Measurements from ENCODE around the gene GAD1. TPM values are rescaled to one million over a fixed set of nuclear protein-coding genes. Genes with fewer than 3 reads are reported as not detected.

GAD1 gene
- total RNA-seq, 2 experiments from 2014 or later = not detected

DNA sequence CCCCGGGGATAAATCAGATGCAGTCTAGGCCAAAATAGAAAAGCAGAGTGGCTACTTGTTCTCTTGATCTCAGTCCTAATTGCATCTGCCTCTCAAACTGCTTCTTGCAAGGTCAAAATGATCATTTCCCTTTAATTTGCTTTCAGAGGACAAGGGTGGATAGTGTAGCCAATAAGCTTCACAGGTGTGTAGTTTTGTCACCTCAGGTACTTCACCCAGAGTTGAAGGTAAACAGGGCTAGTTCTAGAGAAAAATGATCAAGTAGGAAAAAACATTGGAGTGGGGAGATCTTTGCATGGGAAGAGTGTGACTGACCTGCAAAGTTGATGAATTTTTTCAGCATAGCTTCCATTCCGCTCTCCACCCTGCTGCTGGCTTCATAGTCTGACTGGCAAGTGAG lies 37.8 kb upstream of the GAD1 start:
- Mint-ChIP-seq H3K27me3 (peaks cover 24% of the 10 kb centered on the region), H3K4me3 (no peak overlapping the region), H3K9me3 (no peaks in the 10 kb centered on the region), H3K27ac (no peak overlapping the region), H3K36me3 (ENCODE audit: low read depth) (no peaks in the 10 kb centered on the region), H3K4me1 (ENCODE audit: low read depth) (no peaks in the 10 kb centered on the region)
- no peak for ATAC-seq (ENCODE audit: poor library complexity)
- ChIA-PET POLR2A (interaction anchor here (1.6 kb wide), 1 partner anchor 8 kb away, joined by 5 read pairs; the partner anchor contains the start of gene ERICH2), CTCF (interaction anchor here (2.1 kb wide), 1 partner anchor 34 kb away, joined by 6 read pairs; no protein-coding TSS in a partner anchor)
- intact Hi-C loops (cut with DNase I, micrococcal nuclease) = loop anchor here in 1 of 2 experiments (10.0 kb wide), 1 partner anchor 124 kb away; no protein-coding TSS in a partner anchor
- H3K9me3 ChIP-seq (ENCODE audit: control insufficient read depth in 1 of 2, insufficient read depth in 1 of 2, low read length in 2 of 2) = no peaks in the 10 kb centered on the region
- H3K27ac ChIP-seq (ENCODE audit: low read depth in 1 of 2, low read length in 2 of 2) = no peak overlapping the region
- peaks cover 0 to 34% of the 10 kb centered on the region in 2 experiments for H3K27me3 ChIP-seq (ENCODE audit: control insufficient read depth in 1 of 2, insufficient read depth in 2 of 2, low read length in 2 of 2)
- no peak for DNase-seq
- H3K4me1 ChIP-seq (ENCODE audit: insufficient read depth, low read length) = no peaks in the 10 kb centered on the region
- no peak overlapping the region for H3K4me3 ChIP-seq (ENCODE audit: low read length)
- no peaks in the 10 kb centered on the region for H3K36me3 ChIP-seq (ENCODE audit: insufficient read depth, low read length)
- TF ChIP-seq, protein P1, sequence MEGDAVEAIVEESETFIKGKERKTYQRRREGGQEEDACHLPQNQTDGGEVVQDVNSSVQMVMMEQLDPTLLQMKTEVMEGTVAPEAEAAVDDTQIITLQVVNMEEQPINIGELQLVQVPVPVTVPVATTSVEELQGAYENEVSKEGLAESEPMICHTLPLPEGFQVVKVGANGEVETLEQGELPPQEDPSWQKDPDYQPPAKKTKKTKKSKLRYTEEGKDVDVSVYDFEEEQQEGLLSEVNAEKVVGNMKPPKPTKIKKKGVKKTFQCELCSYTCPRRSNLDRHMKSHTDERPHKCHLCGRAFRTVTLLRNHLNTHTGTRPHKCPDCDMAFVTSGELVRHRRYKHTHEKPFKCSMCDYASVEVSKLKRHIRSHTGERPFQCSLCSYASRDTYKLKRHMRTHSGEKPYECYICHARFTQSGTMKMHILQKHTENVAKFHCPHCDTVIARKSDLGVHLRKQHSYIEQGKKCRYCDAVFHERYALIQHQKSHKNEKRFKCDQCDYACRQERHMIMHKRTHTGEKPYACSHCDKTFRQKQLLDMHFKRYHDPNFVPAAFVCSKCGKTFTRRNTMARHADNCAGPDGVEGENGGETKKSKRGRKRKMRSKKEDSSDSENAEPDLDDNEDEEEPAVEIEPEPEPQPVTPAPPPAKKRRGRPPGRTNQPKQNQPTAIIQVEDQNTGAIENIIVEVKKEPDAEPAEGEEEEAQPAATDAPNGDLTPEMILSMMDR (IDR thresholded peaks at IDR 0.05) = no peak

DNA sequence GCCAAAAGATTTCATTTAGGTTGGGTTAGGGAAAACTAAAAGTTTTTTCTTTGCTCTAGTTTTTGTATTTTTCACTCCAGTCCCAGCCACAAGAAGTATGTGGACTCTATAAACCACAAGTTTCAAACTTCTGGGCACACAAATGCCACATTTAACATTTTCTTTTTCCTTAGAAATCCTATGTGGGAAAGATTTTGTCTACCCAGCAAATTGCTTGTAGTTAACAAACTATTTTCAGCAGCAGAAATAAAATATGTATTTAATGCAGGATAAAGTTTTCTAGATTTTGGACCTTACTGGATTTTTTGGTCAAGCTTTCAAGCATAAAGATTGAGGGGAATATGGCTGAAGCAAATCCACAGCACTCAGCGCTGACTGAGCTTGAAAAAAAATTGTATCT lies 37.4 kb upstream of the GAD1 start:
- Mint-ChIP-seq H3K36me3 (ENCODE audit: low read depth) (no peaks in the 10 kb centered on the region), H3K27ac (no peak overlapping the region), H3K4me3 (no peak overlapping the region), H3K4me1 (ENCODE audit: low read depth) (no peaks in the 10 kb centered on the region), H3K9me3 (no peaks in the 10 kb centered on the region), H3K27me3 (peaks cover 26% of the 10 kb centered on the region)
- TF ChIP-seq, protein P1 (IDR thresholded peaks at IDR 0.05) = no peak
- ATAC-seq (ENCODE audit: poor library complexity) (no peak), DNase-seq (no peak)
- intact Hi-C loops (cut with DNase I, micrococcal nuclease) = loop anchor here in 1 of 2 experiments (10.0 kb wide), 1 partner anchor 125 kb away; no protein-coding TSS in a partner anchor
- ChIA-PET POLR2A (interaction anchor here (1.6 kb wide), 1 partner anchor 9 kb away, joined by 5 read pairs; the partner anchor contains the start of gene ERICH2), CTCF (interaction anchor here (2.1 kb wide), 1 partner anchor 33 kb away, joined by 6 read pairs; no protein-coding TSS in a partner anchor)
- H3K27ac ChIP-seq (ENCODE audit: low read depth in 1 of 2, low read length in 2 of 2) = no peak overlapping the region
- no peaks in the 10 kb centered on the region for H3K4me1 ChIP-seq (ENCODE audit: insufficient read depth, low read length)
- no peaks in the 10 kb centered on the region for H3K36me3 ChIP-seq (ENCODE audit: insufficient read depth, low read length)
- H3K27me3 ChIP-seq (ENCODE audit: control insufficient read depth in 1 of 2, insufficient read depth in 2 of 2, low read length in 2 of 2) = peaks cover 0 to 35% of the 10 kb centered on the region in 2 experiments
- H3K4me3 ChIP-seq (ENCODE audit: low read length) = no peak overlapping the region
- no peaks in the 10 kb centered on the region for H3K9me3 ChIP-seq (ENCODE audit: control insufficient read depth in 1 of 2, insufficient read depth in 1 of 2, low read length in 2 of 2)

DNA sequence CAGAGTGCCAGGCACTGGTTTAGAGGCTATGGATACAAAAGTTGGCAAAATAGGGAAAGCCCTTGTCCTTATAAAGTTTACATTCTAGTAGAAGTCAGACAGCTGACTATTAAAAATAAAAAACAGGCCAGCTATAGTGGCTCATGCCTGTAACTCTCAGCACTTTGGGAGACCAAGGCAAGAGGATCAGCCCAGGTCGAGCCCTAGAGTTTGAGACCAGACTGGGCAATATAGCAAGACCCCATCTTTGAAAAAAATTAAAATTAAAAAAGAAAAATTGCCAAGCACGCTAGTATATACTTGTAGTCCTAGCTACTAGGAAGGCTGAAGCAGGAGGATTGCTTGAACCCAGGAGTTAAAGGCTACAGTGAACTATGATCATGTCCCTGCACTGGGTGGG lies 34.0 kb upstream of the GAD1 start:
- TF ChIP-seq, protein P1 (IDR thresholded peaks at IDR 0.05) = no peak
- H3K4me1 ChIP-seq (ENCODE audit: insufficient read depth, low read length) = no peaks in the 10 kb centered on the region
- Mint-ChIP-seq H3K36me3 (ENCODE audit: low read depth) (no peaks in the 10 kb centered on the region), H3K4me1 (ENCODE audit: low read depth) (no peaks in the 10 kb centered on the region), H3K27ac (no peak overlapping the region), H3K27me3 (peaks cover 29% of the 10 kb centered on the region), H3K9me3 (no peaks in the 10 kb centered on the region), H3K4me3 (no peak overlapping the region)
- no peaks in the 10 kb centered on the region for H3K9me3 ChIP-seq (ENCODE audit: control insufficient read depth in 1 of 2, insufficient read depth in 1 of 2, low read length in 2 of 2)
- intact Hi-C loops (cut with DNase I, micrococcal nuclease) = no loop called here
- H3K27ac ChIP-seq (ENCODE audit: low read depth in 1 of 2, low read length in 2 of 2) = no peak overlapping the region
- no peak overlapping the region for H3K4me3 ChIP-seq (ENCODE audit: low read length)
- DNase-seq (no peak), ATAC-seq (ENCODE audit: poor library complexity) (no peak)
- H3K27me3 ChIP-seq (ENCODE audit: control insufficient read depth in 1 of 2, insufficient read depth in 2 of 2, low read length in 2 of 2) = peaks cover 0 to 29% of the 10 kb centered on the region in 2 experiments
- H3K36me3 ChIP-seq (ENCODE audit: insufficient read depth, low read length) = no peaks in the 10 kb centered on the region
- CTCF ChIA-PET = no interaction called here
- POLR2A ChIA-PET = interaction anchor here (0.6 kb wide), 1 partner anchor 11 kb away, joined by 3 read pairs; no protein-coding TSS in a partner anchor

Data from CD4-positive, alpha-beta T cell (primary cell).